KMS-11 (cell line): Measurements from ENCODE around the gene PMVK.
"Not testable (repeated sequence)": the region's sequence is repeated elsewhere in the genome, so short reads cannot be mapped to it uniquely, and the experiment has no call there.

Experiments used
- H2AFZ ChIP-seq: fragments of 200-600 bp; sonication (generic); 2 replicates; pipeline ENCODE4 v1.6.1; 2016; ENCODE audit warnings: antibody characterized with exemption, mixed run types, low read depth
- H3K27ac ChIP-seq: fragments of 200-600 bp; sonication (generic); 2 replicates; pipeline ENCODE4 v1.6.1; 2016; ENCODE audit warnings: mild to moderate bottlenecking, mixed run types
- H3K27me3 ChIP-seq: fragments of 200-600 bp; sonication (generic); 2 replicates; pipeline ENCODE4 v1.6.1; 2017; ENCODE audit warnings: mild to moderate bottlenecking, low read depth, mixed run types, moderate library complexity; ENCODE audit not compliant: insufficient read depth
- H3K36me3 ChIP-seq: fragments of 200-600 bp; sonication (generic); 2 replicates; pipeline ENCODE4 v1.6.1; 2017; ENCODE audit warnings: mild to moderate bottlenecking, mixed run types; ENCODE audit not compliant: insufficient read depth
- H3K4me1 ChIP-seq: fragments of 200-600 bp; sonication (generic); 2 replicates; pipeline ENCODE4 v1.6.1; 2016; ENCODE audit warnings: mild to moderate bottlenecking, low read depth, mixed run types; ENCODE audit not compliant: poor library complexity, severe bottlenecking
- H3K4me2 ChIP-seq: fragments of 200-600 bp; sonication (generic); 2 replicates; pipeline ENCODE4 v1.7.0; 2016; ENCODE audit warnings: mild to moderate bottlenecking, mixed run types
- H3K4me3 ChIP-seq: fragments of 200-600 bp; sonication (generic); IDR thresholded peaks from 2 replicates; pipeline ENCODE4 v1.6.1; 2017; ENCODE audit warnings: low read depth, low read length, mixed read lengths; ENCODE audit not compliant: insufficient read depth
- H3K79me2 ChIP-seq: fragments of 200-600 bp; sonication (generic); 2 replicates; pipeline ENCODE4 v1.6.1; 2016; ENCODE audit warnings: low read depth, mixed run types; ENCODE audit not compliant: insufficient read depth
- H3K9ac ChIP-seq: fragments of 200-600 bp; sonication (generic); 2 replicates; pipeline ENCODE4 v1.6.1; 2016; ENCODE audit warnings: mild to moderate bottlenecking, mixed run types
- H4K20me1 ChIP-seq: fragments of 200-600 bp; sonication (generic); 2 replicates; pipeline ENCODE4 v1.6.1; 2016; ENCODE audit warnings: mild to moderate bottlenecking, mixed run types; ENCODE audit not compliant: insufficient read depth
- CTCF ChIP-seq: fragments of 200-600 bp; sonication (generic); conservative IDR thresholded peaks from 2 replicates; pipeline ENCODE4 v1.6.1; 2017; ENCODE audit warnings: low read depth, mild to moderate bottlenecking, antibody characterized with exemption, low read length, moderate library complexity, mixed read lengths

PMVK gene

DNA sequence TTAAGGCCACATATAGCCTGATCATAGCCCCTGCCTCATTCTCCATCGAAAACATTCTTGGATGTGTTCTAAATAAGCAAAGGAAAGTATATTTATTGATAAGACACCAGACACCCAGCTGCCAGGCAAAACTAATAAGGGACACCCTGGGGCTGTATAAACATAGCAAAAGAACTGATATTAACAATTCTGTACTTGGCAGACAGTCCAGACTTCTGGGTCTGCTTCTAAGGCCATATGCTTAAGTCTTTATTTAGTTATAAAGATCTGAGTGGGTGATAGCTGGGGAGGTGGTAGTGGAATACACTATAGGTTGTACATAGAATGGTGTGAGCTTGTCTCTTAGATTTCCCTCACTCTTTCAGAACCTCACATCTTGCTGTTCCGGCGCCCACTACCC, 41.8 kb upstream of the PMVK start:
- H3K4me3 ChIP-seq = no peak overlapping the region
- H3K36me3 ChIP-seq = peaks cover 18% of the 10 kb centered on the region; the same call in 1 of the 2 replicates
- H2AFZ ChIP-seq = no peak overlapping the region
- no peak for TF ChIP-seq CTCF
- H3K27ac ChIP-seq = no peak overlapping the region
- H3K79me2 ChIP-seq = peaks cover 74% of the 10 kb centered on the region
- H3K4me1 ChIP-seq = peaks cover 36% of the 10 kb centered on the region
- no peak overlapping the region for H3K9ac ChIP-seq
- H4K20me1 ChIP-seq = no peaks in the 10 kb centered on the region
- H3K4me2 ChIP-seq = no peak overlapping the region
- H3K27me3 ChIP-seq = no peaks in the 10 kb centered on the region

DNA sequence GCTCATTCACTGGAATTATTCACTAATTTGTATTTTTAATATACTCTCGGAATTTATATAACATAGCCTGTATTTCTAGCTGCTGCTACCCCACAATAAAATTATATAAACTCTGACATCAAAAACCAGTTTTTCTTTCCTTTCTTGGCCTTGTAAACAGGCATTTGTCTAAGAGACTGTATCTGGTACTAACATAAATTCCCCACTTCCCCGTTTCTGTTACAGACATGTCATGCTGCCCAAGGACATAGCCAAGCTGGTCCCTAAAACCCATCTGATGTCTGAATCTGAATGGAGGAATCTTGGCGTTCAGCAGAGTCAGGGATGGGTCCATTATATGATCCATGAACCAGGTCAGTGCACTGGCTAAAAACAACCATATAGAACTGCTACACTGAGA, 41.2 kb upstream of the PMVK start:
- H3K9ac ChIP-seq, H3K27me3 ChIP-seq, H3K4me3 ChIP-seq, H4K20me1 ChIP-seq, H2AFZ ChIP-seq, H3K27ac ChIP-seq: not testable (repeated sequence)
- Histone ChIP-seq H3K4me2 (peak overlapping the region; percentile 89), H3K36me3 (peaks cover 18% of the 10 kb centered on the region; the same call in 1 of the 2 replicates), H3K79me2 (peaks cover 78% of the 10 kb centered on the region), H3K4me1 (peaks cover 42% of the 10 kb centered on the region)

GRCh38 chr1:154975409-154976059, 39.0 kb upstream of the PMVK start:
- H2AFZ ChIP-seq = peak overlapping the region; percentile 28; the same call in 1 of the 2 replicates

DNA sequence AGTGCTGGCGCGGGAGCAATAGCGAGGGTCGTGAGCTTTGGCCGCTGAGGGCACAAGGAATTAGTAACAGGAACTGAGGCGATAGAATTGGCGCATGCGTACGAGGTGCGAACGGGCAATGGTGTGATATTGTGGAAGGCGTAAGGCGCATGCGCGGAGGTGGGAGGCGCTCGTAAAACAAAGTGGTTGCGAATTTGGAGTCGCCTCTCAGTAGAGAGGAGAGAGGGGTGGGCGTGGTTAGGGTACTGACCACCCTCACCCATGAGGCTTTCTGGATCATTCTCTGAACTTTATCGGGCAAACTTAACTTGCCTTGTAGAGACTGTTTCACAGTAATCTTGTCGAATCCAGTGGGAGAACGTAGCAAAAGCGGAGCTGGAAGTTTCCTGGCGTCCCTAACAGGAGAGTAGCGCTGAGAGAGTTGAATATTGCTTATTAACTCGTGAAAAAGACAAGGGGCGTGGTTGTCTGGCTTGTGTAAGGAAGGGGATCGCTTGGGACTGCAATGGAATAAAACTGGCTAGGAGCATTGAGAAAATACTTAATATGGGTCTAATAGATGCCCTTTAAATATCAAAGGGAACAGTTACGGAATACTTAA, 38.4 kb upstream of the PMVK start:
- Histone ChIP-seq H3K27ac (peak overlapping the region; percentile 77), H3K4me3 (peak overlapping the region; percentile 98), H4K20me1 (no peaks in the 10 kb centered on the region), H3K27me3 (no peaks in the 10 kb centered on the region), H3K4me2 (peak overlapping the region; percentile 89), H3K79me2 (peaks cover 88% of the 10 kb centered on the region), H3K36me3 (peaks cover 17% of the 10 kb centered on the region; the same call in 1 of the 2 replicates), H3K9ac (peak overlapping the region; percentile 76), H2AFZ (peak overlapping the region; percentile 28), H3K4me1 (peaks cover 60% of the 10 kb centered on the region)
- peak; percentile 30; the same call in 1 of the 2 replicates for TF ChIP-seq CTCF

More at GRCh38 chr1:154975409-154976059, 39.0 kb upstream of the PMVK start:
- Histone ChIP-seq H3K4me3 (peak overlapping the region; percentile 98), H3K79me2 (peaks cover 88% of the 10 kb centered on the region), H3K4me2 (peak overlapping the region; percentile 89), H3K36me3 (peaks cover 18% of the 10 kb centered on the region; the same call in 1 of the 2 replicates), H3K9ac (peak overlapping the region; percentile 76), H3K27ac (peak overlapping the region; percentile 77), H3K27me3 (no peaks in the 10 kb centered on the region), H4K20me1 (no peaks in the 10 kb centered on the region), H3K4me1 (peaks cover 54% of the 10 kb centered on the region)
- TF ChIP-seq CTCF = no peak
